Activated CD8-positive, alpha-beta T cell treated with anti-CD3 and anti-CD28 coated beads, Interleukin-2, amount 10 ng/mL, durations not matched to agents 7 days and 5 days (primary cell): ENCODE measurements around the gene RHO. TPM values are rescaled to one million over a fixed set of nuclear protein-coding genes. Genes with fewer than 3 reads are reported as not detected.

Experiments
- ATAC-seq: fragments of 150-1000 bp; cut with Tn5 transposase; one replicate; pipeline ENCODE4 v1.10.0; 2021; ENCODE audit warnings: moderate library complexity
- CTCF ChIA-PET: fragments of 350-600 bp; sonication (Branson Sonifier 250); formaldehyde crosslinking; loops from one replicate; lab custom pipeline; 2021; ENCODE audit warnings: antibody characterized with exemption; lab: Charles Lee
- POLR2A ChIA-PET: fragments of 350-600 bp; sonication (Branson Sonifier 250); formaldehyde crosslinking; loops from one replicate; lab custom pipeline; 2021; ENCODE audit warnings: antibody characterized with exemption; lab: Charles Lee
- DNase-seq: peaks from one replicate; pipeline ENCODE4 v3.0.0-alpha.2; 2020
- H3K27ac Mint-ChIP-seq: one replicate; pipeline ENCODE4 v1.8.0; 2021; ENCODE audit warnings: mild to moderate bottlenecking, mixed read lengths
- H3K27me3 Mint-ChIP-seq: one replicate; pipeline ENCODE4 v1.8.0; 2021; ENCODE audit warnings: low read depth, mixed read lengths
- H3K36me3 Mint-ChIP-seq: one replicate; pipeline ENCODE4 v1.8.0; 2021; ENCODE audit warnings: low read depth, mixed read lengths
- H3K4me1 Mint-ChIP-seq: one replicate; pipeline ENCODE4 v1.8.0; 2021; ENCODE audit warnings: low read depth, mixed read lengths
- H3K4me3 Mint-ChIP-seq: one replicate; pipeline ENCODE4 v1.8.0; 2021; ENCODE audit warnings: mild to moderate bottlenecking, mixed read lengths
- H3K9me3 Mint-ChIP-seq: one replicate; pipeline ENCODE4 v1.8.0; 2022; ENCODE audit warnings: mixed read lengths; ENCODE audit not compliant: insufficient read depth
- total RNA-seq, 2 experiments: library from RNA; stranded (reverse); gene quantifications; one replicate each; pipeline ENCODE4 v1.2.3, GENCODE V29; 2021

The RHO gene
- total RNA-seq, 2 experiments from 2014 or later: not detected

- ChIA-PET POLR2A (no interaction called here), CTCF (no interaction called here)
- Mint-ChIP-seq H3K27me3 (no peaks in the 10 kb centered on the region), H3K9me3 (no peaks in the 10 kb centered on the region), H3K27ac (no peak overlapping the region), H3K4me1 (no peaks in the 10 kb centered on the region), H3K4me3 (no peak overlapping the region), H3K36me3 (no peaks in the 10 kb centered on the region)
- ATAC-seq (no peak), DNase-seq (no peak)
These were observed 26.8 kb upstream of the RHO start for GRCh38 chr3:129501630-129502029.

GRCh38 chr3:129502641-129503408 lies 25.6 kb upstream of the RHO start:
- ChIA-PET POLR2A (interaction anchor here (0.6 kb wide), 1 partner anchor 325 kb away, joined by 3 read pairs; no protein-coding TSS in a partner anchor), CTCF (interaction anchor here (0.8 to 1.1 kb wide), 2 partner anchors 9 to 13 kb away, joined by 3 read pairs; no protein-coding TSS in a partner anchor)
- no peak overlapping the region for H3K27ac Mint-ChIP-seq
- ATAC-seq (no peak), DNase-seq (no peak)
- no peak overlapping the region for H3K4me3 Mint-ChIP-seq
- H3K9me3 Mint-ChIP-seq: no peaks in the 10 kb centered on the region
- no peaks in the 10 kb centered on the region for H3K27me3 Mint-ChIP-seq
- H3K36me3 Mint-ChIP-seq: no peaks in the 10 kb centered on the region
- no peaks in the 10 kb centered on the region for H3K4me1 Mint-ChIP-seq

GRCh38 chr3:129503471-129504291 lies 24.8 kb upstream of the RHO start:
- H3K4me3 Mint-ChIP-seq: no peak overlapping the region
- CTCF ChIA-PET: interaction anchor here (0.8 to 1.1 kb wide), 2 partner anchors 10 to 13 kb away, joined by 3 read pairs; no protein-coding TSS in a partner anchor

DNA sequence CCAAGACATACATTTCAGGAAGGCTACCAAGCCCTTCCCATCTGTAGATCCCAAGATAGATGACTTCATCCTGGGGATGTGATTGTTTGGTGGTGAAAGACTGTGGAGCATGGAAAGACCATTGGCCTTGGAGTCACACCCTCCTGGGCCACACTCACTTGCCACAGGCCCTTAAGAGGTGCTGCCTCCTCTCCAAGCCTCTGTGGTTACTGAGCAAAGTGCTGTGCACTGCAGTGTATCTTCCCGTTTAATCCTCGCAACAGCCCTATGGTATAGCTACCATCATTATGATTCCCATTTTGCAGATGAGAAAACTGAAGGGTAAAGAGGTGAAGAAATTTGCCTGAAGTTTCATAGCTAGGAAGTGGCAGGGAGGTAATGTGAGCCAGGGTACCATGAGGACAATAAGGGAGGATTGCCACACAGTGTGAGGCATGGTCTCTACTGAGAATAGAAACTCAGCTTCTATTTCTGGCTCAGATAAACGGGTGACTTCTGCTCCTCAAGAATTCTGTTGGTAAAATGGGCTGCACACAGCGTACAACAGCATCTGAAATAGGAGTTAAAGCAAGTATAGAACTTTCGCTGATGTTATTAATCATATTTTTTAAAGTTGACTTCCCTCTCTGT lies 23.9 kb upstream of the RHO start:
- no peak for ATAC-seq
- H3K9me3 Mint-ChIP-seq: no peaks in the 10 kb centered on the region
- H3K27me3 Mint-ChIP-seq: no peaks in the 10 kb centered on the region
- DNase-seq: no peak
- no peak overlapping the region for H3K4me3 Mint-ChIP-seq
- CTCF ChIA-PET: no interaction called here
- no peaks in the 10 kb centered on the region for H3K36me3 Mint-ChIP-seq
- H3K4me1 Mint-ChIP-seq: no peaks in the 10 kb centered on the region
- no peak overlapping the region for H3K27ac Mint-ChIP-seq
- POLR2A ChIA-PET: interaction anchor here (0.5 kb wide), 1 partner anchor 11 kb away, joined by 3 read pairs; no protein-coding TSS in a partner anchor

More at GRCh38 chr3:129503471-129504291, 24.8 kb upstream of the RHO start:
- Mint-ChIP-seq H3K36me3 (no peaks in the 10 kb centered on the region), H3K4me1 (no peaks in the 10 kb centered on the region), H3K9me3 (no peaks in the 10 kb centered on the region), H3K27me3 (no peaks in the 10 kb centered on the region), H3K27ac (no peak overlapping the region)
- POLR2A ChIA-PET: interaction anchor here (0.6 kb wide), 1 partner anchor 324 kb away, joined by 3 read pairs; no protein-coding TSS in a partner anchor
- ATAC-seq (no peak), DNase-seq (no peak)

DNA sequence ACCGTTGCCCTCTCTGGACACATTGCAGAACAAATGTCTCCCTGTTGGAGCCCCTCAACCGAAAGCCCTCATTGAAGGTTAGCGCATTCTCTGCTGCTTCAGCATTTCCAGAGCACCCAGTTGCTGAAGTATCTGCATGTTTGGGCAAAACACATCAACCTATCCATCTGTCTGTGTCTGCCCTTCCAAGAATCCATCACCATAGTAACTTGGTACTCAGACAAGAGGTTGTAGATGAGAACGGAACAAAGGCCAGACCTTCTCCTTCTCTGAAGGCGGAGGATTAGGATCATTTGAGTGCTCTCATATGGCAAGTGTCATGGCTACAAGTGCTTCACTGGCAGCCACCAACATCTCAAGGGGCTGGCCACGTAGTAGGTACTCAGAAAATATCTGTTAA lies 23.1 kb upstream of the RHO start:
- H3K4me1 Mint-ChIP-seq: no peaks in the 10 kb centered on the region
- POLR2A ChIA-PET: no interaction called here

DNA sequence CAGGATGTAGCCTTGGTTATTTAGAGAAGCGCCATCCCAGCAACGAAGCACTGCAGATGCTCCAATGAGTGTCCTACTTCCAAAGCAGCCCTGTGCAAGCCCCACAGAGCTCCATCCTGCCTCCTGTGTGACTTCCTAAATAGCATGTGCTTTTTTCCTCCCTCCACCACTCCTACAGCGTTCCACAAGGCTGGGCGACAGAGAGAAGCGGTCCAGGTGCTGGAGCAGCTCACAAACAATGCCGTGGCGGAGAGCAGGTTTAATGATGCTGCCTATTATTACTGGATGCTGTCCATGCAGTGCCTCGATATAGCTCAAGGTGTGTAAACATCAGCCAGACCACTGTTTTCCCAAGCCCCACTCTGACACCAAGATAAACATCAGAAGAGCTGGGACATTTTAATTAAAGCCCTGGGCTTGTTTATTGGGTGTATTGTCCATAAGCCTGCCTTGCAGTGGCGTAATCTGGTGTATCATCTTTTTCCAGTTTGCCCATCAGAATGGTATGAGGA lies 22.2 kb upstream of the RHO start:
- no peak overlapping the region for H3K4me3 Mint-ChIP-seq
- ChIA-PET POLR2A (no interaction called here), CTCF (interaction anchor here (1.2 kb wide), 1 partner anchor 16 kb away, joined by 4 read pairs; no protein-coding TSS in a partner anchor)
- DNase-seq (no peak), ATAC-seq (no peak)
- no peaks in the 10 kb centered on the region for H3K27me3 Mint-ChIP-seq
- H3K27ac Mint-ChIP-seq: no peak overlapping the region
- peaks cover 2% of the 10 kb centered on the region for H3K36me3 Mint-ChIP-seq
- peaks cover 9% of the 10 kb centered on the region for H3K4me1 Mint-ChIP-seq
- H3K9me3 Mint-ChIP-seq: no peaks in the 10 kb centered on the region

More for the DNA sequence above, 23.1 kb upstream of the RHO start:
- Mint-ChIP-seq H3K9me3 (no peaks in the 10 kb centered on the region), H3K27me3 (no peaks in the 10 kb centered on the region), H3K36me3 (no peaks in the 10 kb centered on the region), H3K4me3 (no peak overlapping the region), H3K27ac (no peak overlapping the region)
- DNase-seq (no peak), ATAC-seq (no peak)
- CTCF ChIA-PET: no interaction called here

- ChIA-PET CTCF (no interaction called here), POLR2A (no interaction called here)
- no peak for DNase-seq
- Mint-ChIP-seq H3K36me3 (peaks cover 2% of the 10 kb centered on the region), H3K9me3 (no peaks in the 10 kb centered on the region), H3K4me3 (no peak overlapping the region), H3K27ac (no peak overlapping the region), H3K4me1 (peaks cover 16% of the 10 kb centered on the region), H3K27me3 (no peaks in the 10 kb centered on the region)
- no peak for ATAC-seq
These were observed 21.1 kb upstream of the RHO start for GRCh38 chr3:129507181-129507831.

DNA sequence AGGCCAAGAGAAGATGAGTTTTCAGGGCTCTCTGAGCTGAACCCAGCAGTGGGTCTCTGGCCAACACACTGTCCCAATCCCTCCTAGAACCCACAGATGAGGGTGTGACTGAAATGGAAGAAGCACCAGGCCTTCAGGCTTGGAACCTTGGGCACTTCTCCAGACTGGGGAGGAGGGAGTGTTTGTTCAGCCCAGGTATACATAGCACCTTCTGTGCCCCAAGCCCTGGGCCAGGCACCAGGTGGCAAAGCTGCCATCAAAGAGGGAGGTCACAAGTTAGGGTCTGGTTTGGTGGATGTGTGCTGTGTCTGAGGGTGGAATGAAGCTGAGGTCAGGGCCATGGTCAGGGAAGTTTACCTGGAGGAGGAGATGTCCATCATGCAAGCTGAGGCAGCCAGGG lies 15.8 kb upstream of the RHO start:
- H3K4me1 Mint-ChIP-seq: peaks cover 16% of the 10 kb centered on the region
- H3K36me3 Mint-ChIP-seq: peaks cover 2% of the 10 kb centered on the region
- H3K27me3 Mint-ChIP-seq: no peaks in the 10 kb centered on the region
- DNase-seq (no peak), ATAC-seq (no peak)
- no peaks in the 10 kb centered on the region for H3K9me3 Mint-ChIP-seq
- H3K4me3 Mint-ChIP-seq: no peak overlapping the region
- CTCF ChIA-PET: no interaction called here
- POLR2A ChIA-PET: no interaction called here
- no peak overlapping the region for H3K27ac Mint-ChIP-seq

DNA sequence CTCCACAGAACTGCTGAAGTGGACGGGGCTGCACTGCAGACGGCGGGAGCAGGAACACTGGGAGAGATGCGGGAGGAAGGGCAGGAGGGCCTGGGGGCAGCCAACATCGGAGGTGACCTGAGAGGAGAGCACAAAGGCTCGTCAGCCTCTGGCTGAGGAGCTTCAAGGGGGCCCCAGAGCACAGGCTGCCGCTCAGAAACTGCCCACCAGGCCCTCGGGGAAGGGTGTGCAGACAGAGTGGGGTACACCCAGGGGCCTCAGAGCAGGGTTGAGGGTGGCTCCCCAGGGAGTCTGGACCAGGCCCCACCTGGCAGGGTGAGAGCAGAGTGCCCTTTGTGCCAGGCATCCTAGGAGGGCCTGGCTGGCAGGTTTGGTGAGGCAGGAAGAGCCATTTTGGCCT lies 14.7 kb upstream of the RHO start:
- Mint-ChIP-seq H3K36me3 (peaks cover 2% of the 10 kb centered on the region), H3K9me3 (no peaks in the 10 kb centered on the region), H3K27me3 (no peaks in the 10 kb centered on the region), H3K4me1 (peaks cover 16% of the 10 kb centered on the region), H3K27ac (no peak overlapping the region), H3K4me3 (no peak overlapping the region)
- ATAC-seq (no peak), DNase-seq (no peak)
- ChIA-PET CTCF (no interaction called here), POLR2A (no interaction called here)

GRCh38 chr3:129514110-129514509 lies 14.3 kb upstream of the RHO start:
- no peak for ATAC-seq

GRCh38 chr3:129514563-129514962 lies 13.9 kb upstream of the RHO start:
- Mint-ChIP-seq H3K4me3 (no peak overlapping the region), H3K36me3 (peaks cover 2% of the 10 kb centered on the region), H3K27me3 (no peaks in the 10 kb centered on the region), H3K9me3 (no peaks in the 10 kb centered on the region), H3K4me1 (peaks cover 16% of the 10 kb centered on the region), H3K27ac (no peak overlapping the region)
- CTCF ChIA-PET: no interaction called here
- no peak for ATAC-seq
- POLR2A ChIA-PET: no interaction called here
- DNase-seq: no peak

More at GRCh38 chr3:129514110-129514509, 14.3 kb upstream of the RHO start:
- no peaks in the 10 kb centered on the region for H3K27me3 Mint-ChIP-seq
- no peaks in the 10 kb centered on the region for H3K9me3 Mint-ChIP-seq
- H3K27ac Mint-ChIP-seq: no peak overlapping the region
- no peak overlapping the region for H3K4me3 Mint-ChIP-seq
- ChIA-PET CTCF (no interaction called here), POLR2A (no interaction called here)
- peaks cover 16% of the 10 kb centered on the region for H3K4me1 Mint-ChIP-seq
- DNase-seq: no peak
- peaks cover 2% of the 10 kb centered on the region for H3K36me3 Mint-ChIP-seq
